Upper lobe of left lung (tissue), 4 donors: ENCODE measurements around the gene ACY1.

Experiments
- CTCF ChIP-seq, 6 experiments: fragments of 450-650 bp in 4 of 6; fragments of 200-600 bp in 2 of 6; sonication (generic) in 2 of 6; IDR thresholded peaks; one replicate each; pipeline ENCODE4 v1.5.1; 2016 to 2019; ENCODE audit warnings: antibody characterized with exemption in 6 of 6
- POLR2A ChIP-seq, 4 donors: fragments of 450-650 bp; IDR thresholded peaks; one replicate each; pipeline ENCODE4 v1.5.1; 2016 to 2017; ENCODE audit warnings: antibody characterized with exemption in 4 of 4, mild to moderate bottlenecking in 2 of 4

GRCh38 chr3:52006017-52006819 lies 22.9 kb downstream of the ACY1 start:
- TF ChIP-seq CTCF (IDR thresholded peaks at IDR 0.05) (no peak), POLR2A (IDR thresholded peaks at IDR 0.05) (no peak)
